SK-N-SH (cell line): ENCODE data around the gene DTX3L. TPM values are rescaled to one million over a fixed set of nuclear protein-coding genes. Genes with fewer than 3 reads are reported as not detected.

ENCODE experiments used
- CTCF ChIA-PET: fragments of 300-600, 350-600 bp; formaldehyde crosslinking; extraction: SDS; loops from one replicate; lab custom pipeline; 2021; lab: Yijun Ruan, JAX
- POLR2A ChIA-PET: fragments of 350-600 bp; sonication (Branson Sonifier 250); formaldehyde crosslinking; extraction: SDS; loops from one replicate; lab custom pipeline; 2020; ENCODE audit warnings: antibody characterized with exemption, inconsistent platforms; lab: Yijun Ruan, JAX
- DNase-seq: peaks from one replicate; pipeline ENCODE4 v3.0.0; 2012
- H2AFZ ChIP-seq: fragments of 200-600 bp; sonication (generic); 2 replicates; pipeline ENCODE4 v1.8.1; 2016; ENCODE audit warnings: antibody characterized with exemption, mild to moderate bottlenecking, low read depth
- H3F3A ChIP-seq: fragments of 200-600 bp; sonication (generic); replicated peaks from 2 replicates; pipeline ENCODE3; 2016; ENCODE audit warnings: antibody characterized with exemption, mild to moderate bottlenecking; ENCODE audit not compliant: insufficient read depth
- H3K27ac ChIP-seq, 2 experiments: fragments of 200-500 bp in 1 of 2; fragments of 200-600 bp in 1 of 2; sonication (Bioruptor generic) in 1 of 2; sonication (generic), shearing (Covaris generic) in 1 of 2; 2 replicates each; pipeline versions ENCODE4 v1.5.1 to v1.6.1; 2014 to 2016; ENCODE audit warnings: low read depth in 2 of 2, inconsistent platforms in 1 of 2, low read length in 1 of 2, mild to moderate bottlenecking in 1 of 2, mixed read lengths in 1 of 2
- H3K27me3 ChIP-seq: fragments of 200-600 bp; sonication (generic), shearing (Covaris generic); 2 replicates; pipeline ENCODE4 v1.6.1; 2016; ENCODE audit warnings: mixed run types; ENCODE audit not compliant: insufficient read depth
- H3K36me3 ChIP-seq, 2 experiments: fragments of 200-500 bp in 1 of 2; fragments of 200-600 bp in 1 of 2; sonication (Bioruptor generic) in 1 of 2; sonication (generic) in 1 of 2; replicated peaks in 1 of 2; 2 replicates each; pipeline versions ENCODE3 to v1.5.1; 2014 to 2016; ENCODE audit warnings: low read length in 1 of 2, mild to moderate bottlenecking in 1 of 2; ENCODE audit not compliant: insufficient read depth in 2 of 2, control insufficient read depth in 1 of 2
- H3K4me1 ChIP-seq, 2 experiments: fragments of 200-500 bp in 1 of 2; fragments of 200-600 bp in 1 of 2; sonication (Bioruptor generic) in 1 of 2; sonication (generic), shearing (Covaris generic) in 1 of 2; 2 replicates each; pipeline versions ENCODE4 v1.5.1 to v1.6.1; 2014 to 2016; ENCODE audit warnings: low read depth in 1 of 2, low read length in 1 of 2, mixed run types in 1 of 2; ENCODE audit not compliant: insufficient read depth in 2 of 2, control insufficient read depth in 1 of 2
- H3K4me2 ChIP-seq: fragments of 200-600 bp; sonication (generic), shearing (Covaris generic); 2 replicates; pipeline ENCODE4 v1.6.1; 2017; ENCODE audit warnings: mixed run types
- H3K4me3 ChIP-seq, 2 experiments: fragments of 200-500 bp in 1 of 2; fragments of 200-600 bp in 1 of 2; sonication (Bioruptor generic) in 1 of 2; sonication (generic), shearing (Covaris generic) in 1 of 2; 2 replicates each; pipeline versions ENCODE4 v1.5.1 to v1.8.1; 2014 to 2016; ENCODE audit warnings: low read depth in 2 of 2, inconsistent platforms in 1 of 2, low read length in 1 of 2, mild to moderate bottlenecking in 1 of 2, mixed read lengths in 1 of 2, moderate library complexity in 1 of 2
- H3K79me2 ChIP-seq: fragments of 200-600 bp; sonication (generic); 2 replicates; pipeline ENCODE4 v1.8.1; 2017; ENCODE audit warnings: mild to moderate bottlenecking; ENCODE audit not compliant: insufficient read depth
- H3K9ac ChIP-seq: fragments of 200-600 bp; sonication (generic); 2 replicates; pipeline ENCODE4 v1.6.1; 2017; ENCODE audit warnings: mixed run types
- H3K9me2 ChIP-seq: fragments of 200-600 bp; sonication (generic); 2 replicates; pipeline ENCODE4 v1.6.1; 2017; ENCODE audit warnings: mixed run types
- H3K9me3 ChIP-seq: fragments of 200-600 bp; sonication (generic); 2 replicates; pipeline ENCODE4 v1.6.1; 2017; ENCODE audit warnings: mixed run types, mild to moderate bottlenecking, moderate library complexity
- H4K20me1 ChIP-seq: fragments of 200-600 bp; sonication (generic); 2 replicates; pipeline ENCODE4 v1.6.1; 2017; ENCODE audit warnings: mild to moderate bottlenecking, mixed run types; ENCODE audit not compliant: insufficient read depth
- EP300 ChIP-seq, 2 experiments: IDR thresholded peaks; 2 replicates each; pipeline versions ENCODE4 v1.4.0 to v1.6.1; 2012; ENCODE audit warnings: borderline replicate concordance in 1 of 2, low read depth in 1 of 2, low read length in 1 of 2
- EZH2phosphoT487 ChIP-seq: fragments of 200-600 bp; sonication (generic); IDR thresholded peaks from 2 replicates; pipeline ENCODE4 v1.6.1; 2017; ENCODE audit warnings: low read depth, mixed run types, mild to moderate bottlenecking, antibody characterized with exemption, moderate library complexity, borderline replicate concordance
- GABPA ChIP-seq: IDR thresholded peaks from 2 replicates; pipeline ENCODE4 v1.4.0; 2012; ENCODE audit warnings: low read depth, mild to moderate bottlenecking
- GATA2 ChIP-seq: sonication (generic); formaldehyde crosslinking; IDR thresholded peaks from 2 replicates; pipeline ENCODE4 v1.5.0; 2020; ENCODE audit warnings: mild to moderate bottlenecking, missing genetic modification reagents
- JUND ChIP-seq: IDR thresholded peaks from 2 replicates; pipeline ENCODE4 v1.4.0; 2012
- NFIC ChIP-seq: IDR thresholded peaks from 2 replicates; pipeline ENCODE4 v1.4.0; 2012; ENCODE audit warnings: borderline replicate concordance
- NRF1 ChIP-seq: IDR thresholded peaks from 2 replicates; pipeline ENCODE4 v1.6.1; 2012; ENCODE audit warnings: low read depth, mild to moderate bottlenecking, low read length
- RAD21 ChIP-seq: IDR thresholded peaks from 2 replicates; pipeline ENCODE4 v1.6.1; 2012; ENCODE audit warnings: mild to moderate bottlenecking, low read length
- RFX5 ChIP-seq: IDR thresholded peaks from 2 replicates; pipeline ENCODE4 v1.6.1; 2012; ENCODE audit warnings: mild to moderate bottlenecking, improper control_type of control experiment, low read length
- TCF12 ChIP-seq: IDR thresholded peaks from 2 replicates; pipeline ENCODE4 v1.4.0; 2012
- YY1 ChIP-seq: IDR thresholded peaks from 2 replicates; pipeline ENCODE4 v1.4.0; 2012; ENCODE audit warnings: low read depth, mild to moderate bottlenecking
- WGBS: methylation state at CpG from one replicate; pipeline ENCODE4 v1.1.6; 2017; ENCODE audit warnings: low lambda C conversion rate; 5-methylcytosine and 5-hydroxymethylcytosine counted together
- polyA plus RNA-seq, 3 experiments: library from polyadenylated mRNA; depleted of rRNA; stranded (reverse); fragments of >200 nt; gene quantifications; 2 replicates each; pipeline ENCODE4 v1.2.3, GENCODE V29; 2012
- TF ChIP-seq, protein P1 (sequence below): fragments of 150-350 bp; IDR thresholded peaks from 2 replicates; pipeline ENCODE4 v1.6.1; 2017; ENCODE audit warnings: antibody characterized with exemption, low read length, low read depth, borderline replicate concordance
- TF ChIP-seq, protein P2 (sequence below): IDR thresholded peaks from 2 replicates; pipeline ENCODE4 v1.4.0; 2012; ENCODE audit warnings: low read depth
- TF ChIP-seq, protein P3 (sequence below): IDR thresholded peaks from 2 replicates; pipeline ENCODE4 v1.4.0; 2012; ENCODE audit warnings: low read depth, borderline replicate concordance
- TF ChIP-seq, protein P4 (sequence below): IDR thresholded peaks from 2 replicates; pipeline ENCODE4 v1.6.1; 2012; ENCODE audit warnings: mild to moderate bottlenecking, low read depth, low read length, moderate library complexity
- TF ChIP-seq, protein P5 (sequence below): IDR thresholded peaks from 2 replicates; pipeline ENCODE4 v1.4.0; 2012; ENCODE audit warnings: low read depth, borderline replicate concordance
- TF ChIP-seq, protein P6 (sequence below): fragments of 150-350 bp; IDR thresholded peaks from 2 replicates; pipeline ENCODE4 v1.6.1; 2016; ENCODE audit warnings: mild to moderate bottlenecking, low read depth, low read length

Gene DTX3L
- polyA plus RNA-seq, 1 of the 3 experiments (the other 2 are of a cell fraction) = 2.7 TPM

DNA sequence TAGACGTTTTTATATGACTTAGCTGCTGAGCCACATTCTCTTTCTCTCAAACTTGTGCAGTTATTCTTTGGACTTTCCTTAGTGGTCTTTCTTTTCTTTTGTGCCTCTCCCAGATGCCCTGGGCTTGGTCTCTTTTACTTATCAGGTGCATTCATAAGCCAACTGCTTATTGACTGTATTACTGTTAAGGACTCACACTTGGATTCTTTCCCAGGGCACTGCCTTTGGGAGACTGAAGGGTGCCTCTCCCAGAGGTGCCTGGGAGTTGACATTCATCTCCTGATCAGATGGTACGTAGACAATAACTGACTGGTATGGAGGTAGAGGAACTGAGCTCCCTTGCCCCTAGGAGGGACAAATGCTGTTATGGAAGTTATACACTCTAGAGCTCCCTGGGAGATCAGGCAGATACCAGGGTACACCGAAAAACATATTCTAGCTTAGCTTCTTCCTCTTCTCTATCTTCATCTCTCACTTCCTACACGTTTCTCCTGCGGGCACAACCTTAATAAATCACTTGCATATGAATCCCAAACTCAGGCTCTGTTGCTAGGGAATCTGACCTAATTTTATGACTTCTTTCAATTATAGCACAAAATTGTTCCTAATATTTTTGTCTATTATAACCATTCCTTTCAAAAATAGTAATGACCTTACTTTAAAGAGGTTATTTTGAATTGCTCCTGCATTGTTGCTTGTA is 38.0 kb downstream of the DTX3L start:
- CTCF ChIA-PET = no interaction called here

DNA sequence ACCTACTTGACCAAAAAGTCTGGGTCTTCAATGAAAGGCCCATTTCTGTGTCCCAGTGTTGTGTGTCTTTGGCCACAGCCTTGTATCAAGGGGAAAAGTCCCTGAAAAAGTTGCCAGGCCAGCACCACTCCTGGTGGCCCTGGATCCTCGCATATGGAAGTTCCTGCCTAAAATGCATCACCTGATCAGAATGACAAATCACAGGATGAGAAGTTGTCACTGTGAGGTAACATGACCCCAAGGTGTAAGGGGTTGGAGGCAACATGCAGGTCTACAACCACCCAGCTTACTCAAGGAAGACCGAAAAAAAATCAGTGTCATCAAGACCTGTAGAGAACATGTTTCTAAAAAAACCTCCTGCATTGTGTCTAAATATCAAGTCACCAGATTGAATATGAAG is 38.9 kb downstream of the DTX3L start:
- Histone ChIP-seq H3K4me2 (no peak overlapping the region), H3K79me2 (no peaks in the 10 kb centered on the region), H4K20me1 (no peaks in the 10 kb centered on the region), H3K36me3 (no peaks in the 10 kb centered on the region), H3K9me2 (no peaks in the 10 kb centered on the region), H3K27me3 (no peaks in the 10 kb centered on the region), H3K4me3 (no peak overlapping the region), H2AFZ (no peak overlapping the region), H3K9me3 (no peaks in the 10 kb centered on the region), H3F3A (no peaks in the 10 kb centered on the region), H3K27ac (no peak overlapping the region), H3K9ac (no peak overlapping the region), H3K4me1 (no peaks in the 10 kb centered on the region)
- 43% methylated on average over 2 of the region's 2 CpGs for WGBS
- CTCF ChIA-PET = no interaction called here
- DNase-seq = no peak
- POLR2A ChIA-PET = no interaction called here
- TF ChIP-seq EP300 (IDR thresholded peaks at IDR 0.05; ENCODE audit: borderline replicate concordance in 1 of 2, low read depth in 1 of 2, low read length in 1 of 2) (no peak), NRF1 (no peak), JUND (no peak), TCF12 (no peak), GABPA (no peak), EZH2phosphoT487 (no peak), RFX5 (no peak), YY1 (no peak), RAD21 (no peak), GATA2 (CRISPR knock-in tag) (no peak)
- TF ChIP-seq, protein P1, sequence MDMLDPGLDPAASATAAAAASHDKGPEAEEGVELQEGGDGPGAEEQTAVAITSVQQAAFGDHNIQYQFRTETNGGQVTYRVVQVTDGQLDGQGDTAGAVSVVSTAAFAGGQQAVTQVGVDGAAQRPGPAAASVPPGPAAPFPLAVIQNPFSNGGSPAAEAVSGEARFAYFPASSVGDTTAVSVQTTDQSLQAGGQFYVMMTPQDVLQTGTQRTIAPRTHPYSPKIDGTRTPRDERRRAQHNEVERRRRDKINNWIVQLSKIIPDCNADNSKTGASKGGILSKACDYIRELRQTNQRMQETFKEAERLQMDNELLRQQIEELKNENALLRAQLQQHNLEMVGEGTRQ = no peak
- TF ChIP-seq, protein P2, sequence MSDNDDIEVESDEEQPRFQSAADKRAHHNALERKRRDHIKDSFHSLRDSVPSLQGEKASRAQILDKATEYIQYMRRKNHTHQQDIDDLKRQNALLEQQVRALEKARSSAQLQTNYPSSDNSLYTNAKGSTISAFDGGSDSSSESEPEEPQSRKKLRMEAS = no peak
- TF ChIP-seq, protein P3, sequence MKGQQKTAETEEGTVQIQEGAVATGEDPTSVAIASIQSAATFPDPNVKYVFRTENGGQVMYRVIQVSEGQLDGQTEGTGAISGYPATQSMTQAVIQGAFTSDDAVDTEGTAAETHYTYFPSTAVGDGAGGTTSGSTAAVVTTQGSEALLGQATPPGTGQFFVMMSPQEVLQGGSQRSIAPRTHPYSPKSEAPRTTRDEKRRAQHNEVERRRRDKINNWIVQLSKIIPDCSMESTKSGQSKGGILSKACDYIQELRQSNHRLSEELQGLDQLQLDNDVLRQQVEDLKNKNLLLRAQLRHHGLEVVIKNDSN = no peak
- TF ChIP-seq, protein P4, sequence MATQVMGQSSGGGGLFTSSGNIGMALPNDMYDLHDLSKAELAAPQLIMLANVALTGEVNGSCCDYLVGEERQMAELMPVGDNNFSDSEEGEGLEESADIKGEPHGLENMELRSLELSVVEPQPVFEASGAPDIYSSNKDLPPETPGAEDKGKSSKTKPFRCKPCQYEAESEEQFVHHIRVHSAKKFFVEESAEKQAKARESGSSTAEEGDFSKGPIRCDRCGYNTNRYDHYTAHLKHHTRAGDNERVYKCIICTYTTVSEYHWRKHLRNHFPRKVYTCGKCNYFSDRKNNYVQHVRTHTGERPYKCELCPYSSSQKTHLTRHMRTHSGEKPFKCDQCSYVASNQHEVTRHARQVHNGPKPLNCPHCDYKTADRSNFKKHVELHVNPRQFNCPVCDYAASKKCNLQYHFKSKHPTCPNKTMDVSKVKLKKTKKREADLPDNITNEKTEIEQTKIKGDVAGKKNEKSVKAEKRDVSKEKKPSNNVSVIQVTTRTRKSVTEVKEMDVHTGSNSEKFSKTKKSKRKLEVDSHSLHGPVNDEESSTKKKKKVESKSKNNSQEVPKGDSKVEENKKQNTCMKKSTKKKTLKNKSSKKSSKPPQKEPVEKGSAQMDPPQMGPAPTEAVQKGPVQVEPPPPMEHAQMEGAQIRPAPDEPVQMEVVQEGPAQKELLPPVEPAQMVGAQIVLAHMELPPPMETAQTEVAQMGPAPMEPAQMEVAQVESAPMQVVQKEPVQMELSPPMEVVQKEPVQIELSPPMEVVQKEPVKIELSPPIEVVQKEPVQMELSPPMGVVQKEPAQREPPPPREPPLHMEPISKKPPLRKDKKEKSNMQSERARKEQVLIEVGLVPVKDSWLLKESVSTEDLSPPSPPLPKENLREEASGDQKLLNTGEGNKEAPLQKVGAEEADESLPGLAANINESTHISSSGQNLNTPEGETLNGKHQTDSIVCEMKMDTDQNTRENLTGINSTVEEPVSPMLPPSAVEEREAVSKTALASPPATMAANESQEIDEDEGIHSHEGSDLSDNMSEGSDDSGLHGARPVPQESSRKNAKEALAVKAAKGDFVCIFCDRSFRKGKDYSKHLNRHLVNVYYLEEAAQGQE = no peak
- TF ChIP-seq, protein P5, sequence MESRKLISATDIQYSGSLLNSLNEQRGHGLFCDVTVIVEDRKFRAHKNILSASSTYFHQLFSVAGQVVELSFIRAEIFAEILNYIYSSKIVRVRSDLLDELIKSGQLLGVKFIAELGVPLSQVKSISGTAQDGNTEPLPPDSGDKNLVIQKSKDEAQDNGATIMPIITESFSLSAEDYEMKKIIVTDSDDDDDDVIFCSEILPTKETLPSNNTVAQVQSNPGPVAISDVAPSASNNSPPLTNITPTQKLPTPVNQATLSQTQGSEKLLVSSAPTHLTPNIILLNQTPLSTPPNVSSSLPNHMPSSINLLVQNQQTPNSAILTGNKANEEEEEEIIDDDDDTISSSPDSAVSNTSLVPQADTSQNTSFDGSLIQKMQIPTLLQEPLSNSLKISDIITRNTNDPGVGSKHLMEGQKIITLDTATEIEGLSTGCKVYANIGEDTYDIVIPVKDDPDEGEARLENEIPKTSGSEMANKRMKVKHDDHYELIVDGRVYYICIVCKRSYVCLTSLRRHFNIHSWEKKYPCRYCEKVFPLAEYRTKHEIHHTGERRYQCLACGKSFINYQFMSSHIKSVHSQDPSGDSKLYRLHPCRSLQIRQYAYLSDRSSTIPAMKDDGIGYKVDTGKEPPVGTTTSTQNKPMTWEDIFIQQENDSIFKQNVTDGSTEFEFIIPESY = no peak

More for the DNA sequence above, 38.0 kb downstream of the DTX3L start:
- POLR2A ChIA-PET = no interaction called here
- Histone ChIP-seq H3K79me2 (no peaks in the 10 kb centered on the region), H3K27ac (no peak overlapping the region), H3K36me3 (no peaks in the 10 kb centered on the region), H3K9me2 (no peaks in the 10 kb centered on the region), H2AFZ (no peak overlapping the region), H4K20me1 (no peaks in the 10 kb centered on the region), H3K27me3 (no peaks in the 10 kb centered on the region), H3K9ac (no peak overlapping the region), H3K4me2 (no peak overlapping the region), H3K4me3 (no peak overlapping the region), H3F3A (no peaks in the 10 kb centered on the region), H3K9me3 (no peaks in the 10 kb centered on the region), H3K4me1 (no peaks in the 10 kb centered on the region)
- TF ChIP-seq RFX5 = no peak
- TF ChIP-seq RAD21 = no peak
- TF ChIP-seq GATA2 (CRISPR knock-in tag) = no peak
- no peak for TF ChIP-seq EZH2phosphoT487
- no peak for TF ChIP-seq GABPA
- TF ChIP-seq, protein P6, sequence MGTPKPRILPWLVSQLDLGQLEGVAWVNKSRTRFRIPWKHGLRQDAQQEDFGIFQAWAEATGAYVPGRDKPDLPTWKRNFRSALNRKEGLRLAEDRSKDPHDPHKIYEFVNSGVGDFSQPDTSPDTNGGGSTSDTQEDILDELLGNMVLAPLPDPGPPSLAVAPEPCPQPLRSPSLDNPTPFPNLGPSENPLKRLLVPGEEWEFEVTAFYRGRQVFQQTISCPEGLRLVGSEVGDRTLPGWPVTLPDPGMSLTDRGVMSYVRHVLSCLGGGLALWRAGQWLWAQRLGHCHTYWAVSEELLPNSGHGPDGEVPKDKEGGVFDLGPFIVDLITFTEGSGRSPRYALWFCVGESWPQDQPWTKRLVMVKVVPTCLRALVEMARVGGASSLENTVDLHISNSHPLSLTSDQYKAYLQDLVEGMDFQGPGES = no peak
- no peak for TF ChIP-seq NFIC
- 23% methylated on average over 5 of the region's 5 CpGs for WGBS
- no peak for DNase-seq
